A549 (cell line): ENCODE results near the gene TEC.

Source experiments
- EP300 ChIP-seq, 2 experiments: fragments of >200 bp; sonication (Bioruptor Twin); formaldehyde crosslinking; IDR thresholded peaks; 2 replicates in 1 of 2; 3 replicates in 1 of 2; pipeline ENCODE4 v1.6.1; 2016 to 2017
- ESRRA ChIP-seq: fragments of 150-350 bp; IDR thresholded peaks from 2 replicates; pipeline ENCODE4 v1.6.1; 2014; ENCODE audit warnings: mild to moderate bottlenecking, low read length, borderline replicate concordance
- POLR2A ChIP-seq: IDR thresholded peaks from 2 replicates; pipeline ENCODE4 v1.6.1; 2012; ENCODE audit warnings: mild to moderate bottlenecking, low read length
- RCOR1 ChIP-seq: fragments of 150-350 bp; IDR thresholded peaks from 2 replicates; pipeline ENCODE4 v1.6.1; 2014; ENCODE audit warnings: antibody characterized with exemption, low read length, low read depth
- TF ChIP-seq, protein P1 (sequence below): fragments of >200 bp; sonication (Bioruptor Twin); formaldehyde crosslinking; IDR thresholded peaks from 3 replicates; pipeline ENCODE4 v1.5.1; 2016
- TF ChIP-seq, protein P2 (sequence below): IDR thresholded peaks from 2 replicates; pipeline ENCODE4 v1.6.1; 2012
- TF ChIP-seq, protein P3 (sequence below): fragments of 150-350 bp; IDR thresholded peaks from 2 replicates; pipeline ENCODE4 v1.6.1; 2014; ENCODE audit warnings: low read depth, mild to moderate bottlenecking, low read length

DNA sequence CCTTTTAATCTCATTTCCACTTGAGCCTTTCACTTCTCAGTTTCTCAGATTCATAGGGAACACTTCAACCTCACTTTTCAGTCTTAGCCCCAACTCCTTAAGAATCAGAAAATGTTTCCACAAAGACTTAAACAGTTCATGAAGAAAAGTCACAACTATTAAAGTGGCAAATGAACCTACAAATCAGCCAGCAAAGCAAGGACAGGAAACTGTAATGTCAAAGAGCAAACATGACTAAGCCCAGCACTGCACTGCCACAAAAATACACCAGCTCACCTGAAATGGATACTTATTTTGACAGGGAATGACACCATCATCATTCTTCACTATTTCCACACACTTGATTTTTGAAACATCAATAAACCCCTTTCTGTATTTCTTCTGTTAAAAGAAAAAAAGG lies 93.8 kb downstream of the TEC start:
- TF ChIP-seq ESRRA (no peak), RCOR1 (no peak), EP300 (IDR thresholded peaks at IDR 0.05) (no peak), POLR2A (no peak)
- TF ChIP-seq, protein P1, sequence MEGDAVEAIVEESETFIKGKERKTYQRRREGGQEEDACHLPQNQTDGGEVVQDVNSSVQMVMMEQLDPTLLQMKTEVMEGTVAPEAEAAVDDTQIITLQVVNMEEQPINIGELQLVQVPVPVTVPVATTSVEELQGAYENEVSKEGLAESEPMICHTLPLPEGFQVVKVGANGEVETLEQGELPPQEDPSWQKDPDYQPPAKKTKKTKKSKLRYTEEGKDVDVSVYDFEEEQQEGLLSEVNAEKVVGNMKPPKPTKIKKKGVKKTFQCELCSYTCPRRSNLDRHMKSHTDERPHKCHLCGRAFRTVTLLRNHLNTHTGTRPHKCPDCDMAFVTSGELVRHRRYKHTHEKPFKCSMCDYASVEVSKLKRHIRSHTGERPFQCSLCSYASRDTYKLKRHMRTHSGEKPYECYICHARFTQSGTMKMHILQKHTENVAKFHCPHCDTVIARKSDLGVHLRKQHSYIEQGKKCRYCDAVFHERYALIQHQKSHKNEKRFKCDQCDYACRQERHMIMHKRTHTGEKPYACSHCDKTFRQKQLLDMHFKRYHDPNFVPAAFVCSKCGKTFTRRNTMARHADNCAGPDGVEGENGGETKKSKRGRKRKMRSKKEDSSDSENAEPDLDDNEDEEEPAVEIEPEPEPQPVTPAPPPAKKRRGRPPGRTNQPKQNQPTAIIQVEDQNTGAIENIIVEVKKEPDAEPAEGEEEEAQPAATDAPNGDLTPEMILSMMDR, result no peak
- TF ChIP-seq, protein P2, sequence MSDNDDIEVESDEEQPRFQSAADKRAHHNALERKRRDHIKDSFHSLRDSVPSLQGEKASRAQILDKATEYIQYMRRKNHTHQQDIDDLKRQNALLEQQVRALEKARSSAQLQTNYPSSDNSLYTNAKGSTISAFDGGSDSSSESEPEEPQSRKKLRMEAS, result no peak
- TF ChIP-seq, protein P3, sequence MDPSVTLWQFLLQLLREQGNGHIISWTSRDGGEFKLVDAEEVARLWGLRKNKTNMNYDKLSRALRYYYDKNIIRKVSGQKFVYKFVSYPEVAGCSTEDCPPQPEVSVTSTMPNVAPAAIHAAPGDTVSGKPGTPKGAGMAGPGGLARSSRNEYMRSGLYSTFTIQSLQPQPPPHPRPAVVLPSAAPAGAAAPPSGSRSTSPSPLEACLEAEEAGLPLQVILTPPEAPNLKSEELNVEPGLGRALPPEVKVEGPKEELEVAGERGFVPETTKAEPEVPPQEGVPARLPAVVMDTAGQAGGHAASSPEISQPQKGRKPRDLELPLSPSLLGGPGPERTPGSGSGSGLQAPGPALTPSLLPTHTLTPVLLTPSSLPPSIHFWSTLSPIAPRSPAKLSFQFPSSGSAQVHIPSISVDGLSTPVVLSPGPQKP, result no peak
